Upper lobe of left lung (tissue), 4 donors: ENCODE results near the gene CYP2J2.
"Not testable (repeated sequence)": the region's sequence is repeated elsewhere in the genome, so short reads cannot be mapped to it uniquely, and the experiment has no call there.

Experiments used
- POLR2A ChIP-seq, 4 donors: fragments of 450-650 bp; IDR thresholded peaks; one replicate each; pipeline ENCODE4 v1.5.1; 2016 to 2017; ENCODE audit warnings: antibody characterized with exemption in 4 of 4, mild to moderate bottlenecking in 2 of 4
- POLR2AphosphoS5 ChIP-seq, 2 donors: sonication (generic); formaldehyde crosslinking; IDR thresholded peaks; one replicate each; pipeline ENCODE4 v1.5.1; 2017; ENCODE audit warnings: antibody characterized with exemption in 2 of 2
- TF ChIP-seq, protein P1 (sequence below), 6 experiments: fragments of 450-650 bp in 4 of 6; fragments of 200-600 bp in 2 of 6; sonication (generic) in 2 of 6; IDR thresholded peaks; one replicate each; pipeline ENCODE4 v1.5.1; 2016 to 2019; ENCODE audit warnings: antibody characterized with exemption in 6 of 6

DNA sequence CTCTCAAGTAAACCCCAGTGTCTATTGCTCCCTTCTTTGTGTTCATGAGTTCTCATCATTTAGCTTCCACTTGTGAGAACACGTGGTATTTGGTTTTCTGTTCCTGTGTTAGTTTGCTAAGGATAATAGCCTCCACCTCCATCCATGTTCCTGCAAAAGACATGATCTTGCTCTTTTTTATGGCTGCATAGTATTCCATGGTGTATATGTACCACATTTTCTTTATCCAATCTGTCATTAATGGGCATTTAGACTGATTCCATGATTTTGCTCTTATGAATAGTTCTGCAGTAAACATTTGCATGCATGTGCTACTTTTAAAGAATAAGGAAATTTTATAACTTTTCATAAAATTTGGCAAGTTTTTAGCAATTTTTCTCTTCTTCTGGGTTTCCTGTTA lies 71.3 kb downstream of the CYP2J2 start:
- TF ChIP-seq, protein P1, sequence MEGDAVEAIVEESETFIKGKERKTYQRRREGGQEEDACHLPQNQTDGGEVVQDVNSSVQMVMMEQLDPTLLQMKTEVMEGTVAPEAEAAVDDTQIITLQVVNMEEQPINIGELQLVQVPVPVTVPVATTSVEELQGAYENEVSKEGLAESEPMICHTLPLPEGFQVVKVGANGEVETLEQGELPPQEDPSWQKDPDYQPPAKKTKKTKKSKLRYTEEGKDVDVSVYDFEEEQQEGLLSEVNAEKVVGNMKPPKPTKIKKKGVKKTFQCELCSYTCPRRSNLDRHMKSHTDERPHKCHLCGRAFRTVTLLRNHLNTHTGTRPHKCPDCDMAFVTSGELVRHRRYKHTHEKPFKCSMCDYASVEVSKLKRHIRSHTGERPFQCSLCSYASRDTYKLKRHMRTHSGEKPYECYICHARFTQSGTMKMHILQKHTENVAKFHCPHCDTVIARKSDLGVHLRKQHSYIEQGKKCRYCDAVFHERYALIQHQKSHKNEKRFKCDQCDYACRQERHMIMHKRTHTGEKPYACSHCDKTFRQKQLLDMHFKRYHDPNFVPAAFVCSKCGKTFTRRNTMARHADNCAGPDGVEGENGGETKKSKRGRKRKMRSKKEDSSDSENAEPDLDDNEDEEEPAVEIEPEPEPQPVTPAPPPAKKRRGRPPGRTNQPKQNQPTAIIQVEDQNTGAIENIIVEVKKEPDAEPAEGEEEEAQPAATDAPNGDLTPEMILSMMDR (IDR thresholded peaks at IDR 0.05): not testable (repeated sequence)
- not testable (repeated sequence) for TF ChIP-seq POLR2A, POLR2AphosphoS5 (IDR thresholded peaks at IDR 0.05)
